Mesenchymal stem cell (in vitro differentiated cells and primary cell): ENCODE data around the gene CHCHD6.

Source experiments
- DNase-seq: peaks from one replicate; pipeline ENCODE4 v3.0.0-alpha.2; 2013
- H2AFZ ChIP-seq: one replicate; pipeline ENCODE4 v1.6.1; 2013; ENCODE audit warnings: low read depth, mild to moderate bottlenecking, control low read depth, inconsistent platforms, low read length, moderate library complexity
- H2AK5ac ChIP-seq: 2 replicates; pipeline ENCODE4 v1.6.1; 2013; ENCODE audit warnings: low read length, moderate library complexity, mild to moderate bottlenecking, inconsistent platforms; ENCODE audit not compliant: severe bottlenecking
- H2BK120ac ChIP-seq: one replicate; pipeline ENCODE4 v1.6.1; 2013; ENCODE audit warnings: low read depth, mild to moderate bottlenecking, inconsistent platforms, low read length, moderate library complexity
- H2BK12ac ChIP-seq, 2 experiments: one replicate each; pipeline ENCODE4 v1.6.1; 2013; ENCODE audit warnings: inconsistent platforms in 2 of 2, low read length in 2 of 2, mild to moderate bottlenecking in 2 of 2, moderate library complexity in 2 of 2, control low read depth in 1 of 2
- H2BK15ac ChIP-seq: one replicate; pipeline ENCODE4 v1.6.1; 2013; ENCODE audit warnings: mild to moderate bottlenecking, low read depth, inconsistent platforms; ENCODE audit not compliant: poor library complexity, severe bottlenecking
- H2BK5ac ChIP-seq: 2 replicates; pipeline ENCODE4 v1.6.1; 2013; ENCODE audit warnings: low read depth, mild to moderate bottlenecking, low read length, control low read depth, inconsistent platforms; ENCODE audit not compliant: poor library complexity, severe bottlenecking
- H3K14ac ChIP-seq, 2 experiments: one replicate each; pipeline ENCODE4 v1.6.1; 2013; ENCODE audit warnings: inconsistent platforms in 2 of 2, low read length in 2 of 2, control low read depth in 1 of 2, mild to moderate bottlenecking in 1 of 2, moderate library complexity in 1 of 2
- H3K18ac ChIP-seq, 2 experiments: one replicate each; pipeline ENCODE4 v1.6.1; 2013; ENCODE audit warnings: inconsistent platforms in 2 of 2, low read length in 2 of 2, control low read depth in 1 of 2, low read depth in 1 of 2, mild to moderate bottlenecking in 1 of 2
- H3K23ac ChIP-seq, 2 experiments: one replicate each; pipeline ENCODE4 v1.6.1; 2013; ENCODE audit warnings: inconsistent platforms in 2 of 2, low read length in 2 of 2, mild to moderate bottlenecking in 2 of 2, moderate library complexity in 2 of 2, control low read depth in 1 of 2
- H3K27ac ChIP-seq: 2 replicates; pipeline ENCODE4 v1.5.1; 2013; ENCODE audit warnings: mild to moderate bottlenecking, moderate library complexity, low read length, control low read depth, inconsistent platforms; ENCODE audit not compliant: poor library complexity, severe bottlenecking
- H3K27me3 ChIP-seq, 2 experiments: 2 replicates each; pipeline versions ENCODE4 v1.6.1 to v1.7.0; 2013; ENCODE audit warnings: low read length in 2 of 2, mild to moderate bottlenecking in 2 of 2, moderate library complexity in 2 of 2, control low read depth in 1 of 2, inconsistent platforms in 1 of 2; ENCODE audit not compliant: control insufficient read depth in 1 of 2, insufficient read depth in 1 of 2
- H3K36me3 ChIP-seq, 2 experiments: 2 replicates each; pipeline versions ENCODE4 v1.6.1 to v1.7.0; 2013; ENCODE audit warnings: low read length in 2 of 2, control low read depth in 1 of 2, inconsistent platforms in 1 of 2, low read depth in 1 of 2, mild to moderate bottlenecking in 1 of 2; ENCODE audit not compliant: insufficient read depth in 2 of 2, control insufficient read depth in 1 of 2
- H3K4ac ChIP-seq, 2 experiments: one replicate each; pipeline ENCODE4 v1.6.1; 2013; ENCODE audit warnings: inconsistent platforms in 2 of 2, low read length in 2 of 2, mild to moderate bottlenecking in 2 of 2, moderate library complexity in 2 of 2, control low read depth in 1 of 2, low read depth in 1 of 2
- H3K4me1 ChIP-seq: 2 replicates; pipeline ENCODE4 v1.6.1; 2013; ENCODE audit warnings: low read depth, low read length, control low read depth; ENCODE audit not compliant: control insufficient read depth, insufficient read depth
- H3K4me2 ChIP-seq: 2 replicates; pipeline ENCODE4 v1.6.1; 2013; ENCODE audit warnings: low read length, mild to moderate bottlenecking, inconsistent platforms; ENCODE audit not compliant: poor library complexity, severe bottlenecking
- H3K4me3 ChIP-seq, 2 experiments: 2 replicates each; pipeline versions ENCODE4 v1.5.1 to v1.7.0; 2013; ENCODE audit warnings: low read length in 2 of 2, mild to moderate bottlenecking in 2 of 2, control low read depth in 1 of 2, low read depth in 1 of 2; ENCODE audit not compliant: insufficient read depth in 1 of 2
- H3K79me1 ChIP-seq: replicated peaks from 2 replicates; pipeline ENCODE4 v1.6.1; 2013; ENCODE audit warnings: mild to moderate bottlenecking, control low read depth, low read length, inconsistent platforms; ENCODE audit not compliant: poor library complexity, severe bottlenecking
- H3K9ac ChIP-seq: 2 replicates; pipeline ENCODE4 v1.7.0; 2013; ENCODE audit warnings: mild to moderate bottlenecking, low read length, moderate library complexity
- H3K9me3 ChIP-seq: 2 replicates; pipeline ENCODE4 v1.7.0; 2013; ENCODE audit warnings: mild to moderate bottlenecking, low read length; ENCODE audit not compliant: control insufficient read depth
- H4K8ac ChIP-seq: one replicate; pipeline ENCODE4 v1.6.1; 2013; ENCODE audit warnings: inconsistent platforms, mild to moderate bottlenecking, low read length, moderate library complexity
- H4K91ac ChIP-seq: one replicate; pipeline ENCODE4 v1.6.1; 2013; ENCODE audit warnings: mild to moderate bottlenecking, low read length, inconsistent platforms
- WGBS: methylation state at CpG from one replicate; pipeline ENCODE4 v1.1.7; 2013; ENCODE audit warnings: mixed read lengths; 5-methylcytosine and 5-hydroxymethylcytosine counted together

The CHCHD6 gene

GRCh38 chr3:126945171-126945721, 241.2 kb downstream of the CHCHD6 start:
- Histone ChIP-seq H3K4me3 (no peak overlapping the region), H2BK5ac (no peak overlapping the region), H3K18ac (no peak overlapping the region), H3K14ac (no peak overlapping the region), H3K79me1 (no peaks in the 10 kb centered on the region), H3K27ac (no peak overlapping the region), H2AK5ac (no peak overlapping the region), H3K27me3 (no peaks in the 10 kb centered on the region), H3K4me2 (no peak overlapping the region), H2AFZ (no peak overlapping the region), H2BK15ac (no peak overlapping the region), H3K9me3 (no peaks in the 10 kb centered on the region), H3K9ac (no peak overlapping the region), H3K36me3 (peaks cover 0 to 17% of the 10 kb centered on the region in 2 experiments), H4K91ac (no peak overlapping the region), H3K23ac (no peak overlapping the region), H4K8ac (no peak overlapping the region), H3K4ac (no peak overlapping the region), H2BK120ac (no peak overlapping the region), H2BK12ac (no peak overlapping the region), H3K4me1 (peaks cover 6% of the 10 kb centered on the region)
- DNase-seq: no peak
- 91% methylated on average over 17 of the region's 17 CpGs for WGBS

- no peak for DNase-seq
- H3K4me1 ChIP-seq: peaks cover 6% of the 10 kb centered on the region
- no peak overlapping the region for H3K18ac ChIP-seq
- H3K23ac ChIP-seq: no peak overlapping the region
- H3K4ac ChIP-seq: no peak overlapping the region
- no peak overlapping the region for H2BK5ac ChIP-seq
- H2BK15ac ChIP-seq: no peak overlapping the region
- WGBS: 92% methylated on average over 5 of the region's 9 CpGs
- no peak overlapping the region for H2AFZ ChIP-seq
- H3K36me3 ChIP-seq: peaks cover 0 to 17% of the 10 kb centered on the region in 2 experiments
- no peak overlapping the region for H3K4me3 ChIP-seq
- H2BK120ac ChIP-seq: no peak overlapping the region
- no peak overlapping the region for H4K91ac ChIP-seq
- no peak overlapping the region for H3K4me2 ChIP-seq
- H3K9ac ChIP-seq: no peak overlapping the region
- H3K27me3 ChIP-seq: no peaks in the 10 kb centered on the region
- no peak overlapping the region for H4K8ac ChIP-seq
- no peaks in the 10 kb centered on the region for H3K9me3 ChIP-seq
- no peak overlapping the region for H3K14ac ChIP-seq
- H2BK12ac ChIP-seq: no peak overlapping the region
- no peaks in the 10 kb centered on the region for H3K79me1 ChIP-seq
- H3K27ac ChIP-seq: no peak overlapping the region
- H2AK5ac ChIP-seq: no peak overlapping the region
These were observed 241.9 kb downstream of the CHCHD6 start for GRCh38 chr3:126945891-126946290.

- Histone ChIP-seq H2AFZ (no peak overlapping the region), H3K27ac (no peak overlapping the region), H2BK5ac (no peak overlapping the region), H2AK5ac (no peak overlapping the region), H3K9me3 (no peaks in the 10 kb centered on the region), H3K4me3 (no peak overlapping the region), H3K4me1 (peaks cover 6% of the 10 kb centered on the region), H2BK15ac (no peak overlapping the region), H3K14ac (no peak overlapping the region), H2BK12ac (no peak overlapping the region), H3K27me3 (no peaks in the 10 kb centered on the region), H4K91ac (no peak overlapping the region), H4K8ac (no peak overlapping the region), H3K23ac (no peak overlapping the region), H3K18ac (no peak overlapping the region), H3K79me1 (no peaks in the 10 kb centered on the region), H3K4ac (no peak overlapping the region), H3K4me2 (no peak overlapping the region), H2BK120ac (no peak overlapping the region), H3K36me3 (peaks cover 0 to 17% of the 10 kb centered on the region in 2 experiments), H3K9ac (no peak overlapping the region)
- 95% methylated on average over 10 of the region's 11 CpGs for WGBS
- no peak for DNase-seq
These were observed 242.4 kb downstream of the CHCHD6 start for GRCh38 chr3:126946405-126946804.

GRCh38 chr3:126947429-126947828, 243.4 kb downstream of the CHCHD6 start:
- Histone ChIP-seq H3K4me3 (no peak overlapping the region), H3K9ac (no peak overlapping the region), H4K91ac (no peak overlapping the region), H2BK5ac (no peak overlapping the region), H3K79me1 (no peaks in the 10 kb centered on the region), H3K4me1 (peaks cover 2% of the 10 kb centered on the region), H2BK12ac (no peak overlapping the region), H3K9me3 (no peaks in the 10 kb centered on the region), H3K18ac (no peak overlapping the region), H2BK120ac (no peak overlapping the region), H3K27me3 (no peaks in the 10 kb centered on the region), H2BK15ac (no peak overlapping the region), H3K36me3 (peaks cover 0 to 17% of the 10 kb centered on the region in 2 experiments), H3K23ac (no peak overlapping the region), H2AK5ac (no peak overlapping the region), H2AFZ (no peak overlapping the region), H4K8ac (no peak overlapping the region), H3K4ac (no peak overlapping the region), H3K14ac (no peak overlapping the region), H3K27ac (no peak overlapping the region), H3K4me2 (no peak overlapping the region)
- no peak for DNase-seq
- WGBS: 62% methylated on average over 6 of the region's 8 CpGs
